Esophagus squamous epithelium (tissue), 5 donors: ENCODE data around the gene ZGPAT. TPM values are rescaled to one million over a fixed set of nuclear protein-coding genes. Genes with fewer than 3 reads are reported as not detected.
A peak's percentile ranks its signal among the peaks of the same experiment; 100 is the strongest.

Source experiments
- DNase-seq: peaks from one replicate; lab custom pipeline; 2025; lab: John Stamatoyannopoulos, UW
- H3K27ac ChIP-seq, 4 donors: fragments of 200-600 bp; sonication (generic); one replicate each; pipeline ENCODE4 v1.5.1; 2016 to 2019; ENCODE audit warnings: mild to moderate bottlenecking in 1 of 4
- H3K27me3 ChIP-seq, 4 donors: fragments of 200-600 bp; sonication (generic); 1 replicate in 3 of 4; 2 replicates in 1 of 4; pipeline versions ENCODE4 v1.5.1 to v1.6.0; 2017 to 2021; ENCODE audit warnings: antibody characterized with exemption in 1 of 4
- H3K36me3 ChIP-seq, 3 donors: fragments of 200-600 bp; sonication (generic); one replicate each; pipeline ENCODE4 v1.5.1; 2016 to 2019
- H3K4me1 ChIP-seq, 3 donors: fragments of 200-600 bp; sonication (generic); one replicate each; pipeline ENCODE4 v1.5.1; 2017 to 2019
- H3K4me3 ChIP-seq, 4 donors: fragments of 200-600 bp; sonication (generic); 1 replicate in 3 of 4; 2 replicates in 1 of 4; pipeline ENCODE4 v1.5.1; 2016 to 2019; ENCODE audit warnings: mild to moderate bottlenecking in 2 of 4, moderate library complexity in 1 of 4
- H3K9me3 ChIP-seq, 3 donors: fragments of 200-600 bp; sonication (generic); one replicate each; pipeline ENCODE4 v1.5.1; 2016 to 2019
- POLR2A ChIP-seq, 4 donors: fragments of 450-650 bp; IDR thresholded peaks; one replicate each; pipeline ENCODE4 v1.6.1; 2017; ENCODE audit warnings: antibody characterized with exemption in 4 of 4, mild to moderate bottlenecking in 4 of 4, moderate library complexity in 3 of 4
- WGBS, 2 donors: methylation state at CpG; one replicate each; pipeline ENCODE4 v1.1.5; 2018; 5-methylcytosine and 5-hydroxymethylcytosine counted together
- intact Hi-C: fragments of 100-400 bp; cut with DNase I; formaldehyde crosslinking; loops from one replicate; pipeline ENCODE4 v1.15.0; 2022
- total RNA-seq, 4 donors: library from RNA; depleted of rRNA; stranded (reverse); fragments of >200 nt; gene quantifications; one replicate each; pipeline ENCODE4 v1.1.0, GENCODE V29; 2016
- TF ChIP-seq, protein P1 (sequence below), 6 experiments: fragments of 450-650 bp in 4 of 6; fragments of 200-600 bp in 2 of 6; sonication (generic) in 2 of 6; IDR thresholded peaks; one replicate each; pipeline ENCODE4 v1.5.1; 2016 to 2019; ENCODE audit warnings: antibody characterized with exemption in 6 of 6, mild to moderate bottlenecking in 4 of 6, moderate library complexity in 4 of 6
- donor health status: DM: yes; HTN: yes; CAD: no.

The ZGPAT gene
- total RNA-seq, 4 donors from 2014 or later, result 25.4 to 31.9 (median 28.3) TPM

DNA sequence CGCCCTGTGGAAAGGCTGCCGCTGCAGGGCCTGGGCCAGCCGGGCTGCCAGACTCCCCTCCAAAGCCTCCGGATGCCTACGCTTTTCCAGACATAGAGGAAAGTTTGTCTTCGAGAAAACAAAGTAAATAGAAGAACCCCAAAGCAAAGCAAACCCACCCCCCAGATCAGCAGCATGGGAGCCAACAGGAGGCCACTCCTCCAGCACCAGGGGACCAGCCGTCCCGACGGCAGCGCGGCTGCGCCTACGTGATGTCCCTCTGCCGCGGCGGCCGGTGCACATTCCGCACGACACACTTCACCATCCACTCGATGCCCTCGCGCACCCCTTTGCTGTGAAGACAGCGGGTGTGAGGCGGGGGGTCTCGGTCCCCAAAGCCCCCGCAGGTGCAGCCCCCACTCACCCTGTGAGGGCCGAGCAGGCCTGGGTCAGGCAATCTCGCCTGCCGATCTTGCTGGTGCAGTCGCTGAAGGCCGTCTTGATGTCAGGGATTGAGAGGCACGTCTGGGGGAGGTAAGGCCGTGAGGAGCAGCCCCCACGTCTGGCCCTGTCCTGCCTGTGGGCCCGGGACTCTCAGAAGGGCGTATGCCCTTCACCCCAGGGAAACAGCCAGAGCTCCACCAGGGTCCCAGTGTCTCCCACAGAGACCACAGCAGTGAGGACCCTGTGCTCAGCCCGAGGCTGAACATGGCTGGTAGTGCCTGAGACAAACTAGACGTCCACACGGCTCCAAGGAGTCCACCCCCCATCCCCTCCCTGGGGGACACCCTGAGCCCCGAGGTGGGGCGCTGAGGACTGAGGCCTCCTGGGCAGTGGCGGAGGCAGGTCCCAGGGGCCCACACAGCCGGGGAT is 7.4 kb upstream of the ZGPAT start:
- WGBS, 2 donors, result 43 to 88% methylated on average over 3 to 20 of the region's 43 CpGs
- H3K27ac ChIP-seq, result peak overlapping the region in 3 of 4 donors; percentile 35 to 89 (median 81)
- intact Hi-C loops, result no loop called here

GRCh38 chr20:63701051-63701328 is 6.8 kb upstream of the ZGPAT start:
- intact Hi-C loops, result no loop called here
- no CpG with 5 or more reads among the region's 5 CpGs for WGBS, 2 donors
- Histone ChIP-seq H3K4me3 (no peak overlapping the region), H3K27ac (peak overlapping the region in 2 of 4 donors; percentile 25 to 39), H3K36me3 (peaks cover 10 to 40% (median 20%) of the 10 kb centered on the region in 3 donors), H3K4me1 (peaks cover 31 to 47% (median 40%) of the 10 kb centered on the region in 3 donors), H3K9me3 (no peaks in the 10 kb centered on the region), H3K27me3 (no peaks in the 10 kb centered on the region)
- TF ChIP-seq POLR2A (IDR thresholded peaks at IDR 0.05), result no peak
- TF ChIP-seq, protein P1, sequence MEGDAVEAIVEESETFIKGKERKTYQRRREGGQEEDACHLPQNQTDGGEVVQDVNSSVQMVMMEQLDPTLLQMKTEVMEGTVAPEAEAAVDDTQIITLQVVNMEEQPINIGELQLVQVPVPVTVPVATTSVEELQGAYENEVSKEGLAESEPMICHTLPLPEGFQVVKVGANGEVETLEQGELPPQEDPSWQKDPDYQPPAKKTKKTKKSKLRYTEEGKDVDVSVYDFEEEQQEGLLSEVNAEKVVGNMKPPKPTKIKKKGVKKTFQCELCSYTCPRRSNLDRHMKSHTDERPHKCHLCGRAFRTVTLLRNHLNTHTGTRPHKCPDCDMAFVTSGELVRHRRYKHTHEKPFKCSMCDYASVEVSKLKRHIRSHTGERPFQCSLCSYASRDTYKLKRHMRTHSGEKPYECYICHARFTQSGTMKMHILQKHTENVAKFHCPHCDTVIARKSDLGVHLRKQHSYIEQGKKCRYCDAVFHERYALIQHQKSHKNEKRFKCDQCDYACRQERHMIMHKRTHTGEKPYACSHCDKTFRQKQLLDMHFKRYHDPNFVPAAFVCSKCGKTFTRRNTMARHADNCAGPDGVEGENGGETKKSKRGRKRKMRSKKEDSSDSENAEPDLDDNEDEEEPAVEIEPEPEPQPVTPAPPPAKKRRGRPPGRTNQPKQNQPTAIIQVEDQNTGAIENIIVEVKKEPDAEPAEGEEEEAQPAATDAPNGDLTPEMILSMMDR (IDR thresholded peaks at IDR 0.05), result no peak
- DNase-seq, result no peak

More for the DNA sequence above, 7.4 kb upstream of the ZGPAT start:
- H3K4me3 ChIP-seq, result no peak overlapping the region
- peaks cover 4 to 34% (median 16%) of the 10 kb centered on the region in 3 donors for H3K36me3 ChIP-seq
- TF ChIP-seq, protein P1 (IDR thresholded peaks at IDR 0.05), result no peak
- TF ChIP-seq POLR2A (IDR thresholded peaks at IDR 0.05), result no peak
- H3K4me1 ChIP-seq, result peaks cover 32 to 47% (median 45%) of the 10 kb centered on the region in 3 donors
- H3K27me3 ChIP-seq, result no peaks in the 10 kb centered on the region
- no peak for DNase-seq
- no peaks in the 10 kb centered on the region for H3K9me3 ChIP-seq

GRCh38 chr20:63701329-63702035 is 6.4 kb upstream of the ZGPAT start:
- no peak for DNase-seq
- no peak overlapping the region for H3K4me3 ChIP-seq
- no peaks in the 10 kb centered on the region for H3K9me3 ChIP-seq
- peak overlapping the region in 2 of 4 donors; percentile 25 to 39 for H3K27ac ChIP-seq
- H3K36me3 ChIP-seq, result peaks cover 10 to 45% (median 25%) of the 10 kb centered on the region in 3 donors
- WGBS, 2 donors, result no CpG with 5 or more reads among the region's 14 CpGs
- H3K4me1 ChIP-seq, result peaks cover 31 to 47% (median 42%) of the 10 kb centered on the region in 3 donors
- intact Hi-C loops, result no loop called here
- H3K27me3 ChIP-seq, result no peaks in the 10 kb centered on the region
- TF ChIP-seq, protein P1 (IDR thresholded peaks at IDR 0.05), result no peak
- TF ChIP-seq POLR2A (IDR thresholded peaks at IDR 0.05), result no peak

DNA sequence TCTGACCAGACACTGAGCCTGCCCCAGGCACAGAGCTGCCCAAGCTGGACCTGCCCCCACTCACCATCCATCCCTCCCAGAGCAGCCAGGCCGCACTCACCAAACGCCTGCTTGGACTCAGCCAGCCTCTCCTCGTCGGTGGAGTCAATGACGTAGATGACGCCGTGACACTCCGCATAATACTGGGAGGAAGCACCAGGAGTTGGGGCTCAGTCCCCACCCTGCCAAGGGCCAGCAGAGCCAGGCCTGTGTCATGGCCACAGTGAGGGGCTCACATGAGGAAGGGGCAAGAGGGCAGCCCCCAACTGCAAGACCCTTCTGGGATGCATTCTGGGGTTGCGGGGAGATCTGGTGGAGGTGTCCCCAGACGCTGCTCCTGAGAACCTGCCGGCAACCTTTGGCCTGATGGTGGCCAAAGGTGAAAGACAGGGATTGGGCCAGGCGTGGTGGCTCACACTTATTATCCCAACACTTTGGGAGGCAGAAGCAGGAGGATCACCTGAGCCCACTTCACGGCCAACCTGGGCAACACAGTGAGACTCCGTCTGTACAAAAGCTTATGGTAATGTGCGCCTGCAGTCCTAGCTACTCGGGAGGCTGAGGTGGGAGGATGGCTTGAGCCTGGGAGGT is 5.7 kb upstream of the ZGPAT start:
- H3K36me3 ChIP-seq, result peaks cover 10 to 45% (median 25%) of the 10 kb centered on the region in 3 donors
- DNase-seq, result no peak
- 76 to 87% methylated on average over 4 to 5 of the region's 16 CpGs for WGBS, 2 donors
- H3K27ac ChIP-seq, result peak overlapping the region in 1 of 4 donors; percentile 39
- peaks cover 31 to 47% (median 39%) of the 10 kb centered on the region in 3 donors for H3K4me1 ChIP-seq
- intact Hi-C loops, result no loop called here
- H3K27me3 ChIP-seq, result no peaks in the 10 kb centered on the region
- H3K4me3 ChIP-seq, result no peak overlapping the region
- TF ChIP-seq POLR2A (IDR thresholded peaks at IDR 0.05), result no peak
- TF ChIP-seq, protein P1 (IDR thresholded peaks at IDR 0.05), result no peak
- no peaks in the 10 kb centered on the region for H3K9me3 ChIP-seq
